Gastrocnemius medialis (tissue), 4 donors: ENCODE data around the gene TRIM14. TPM values are rescaled to one million over a fixed set of nuclear protein-coding genes. Genes with fewer than 3 reads are reported as not detected.

Experiments used
- ATAC-seq, 2 donors: fragments of 150-250 bp; one replicate each; pipeline ENCODE4 v1.9.1; 2016
- DNase-seq, 2 donors: peaks; one replicate each; pipeline ENCODE4 v3.0.0-alpha.2; 2019
- H3K27ac ChIP-seq, 4 donors: fragments of 200-600 bp; sonication (generic); 1 replicate in 1 of 4; 2 replicates in 3 of 4; pipeline ENCODE4 v1.5.1; 2016 to 2018; ENCODE audit warnings: mild to moderate bottlenecking in 2 of 4, moderate library complexity in 1 of 4
- H3K27me3 ChIP-seq, 3 donors: fragments of 200-600 bp; sonication (generic) in 2 of 3; 1 replicate in 1 of 3; 2 replicates in 2 of 3; pipeline versions ENCODE4 v1.5.1 to v1.6.0; 2016 to 2019; ENCODE audit warnings: mild to moderate bottlenecking in 1 of 3, moderate library complexity in 1 of 3
- H3K36me3 ChIP-seq, 2 donors: fragments of 200-600 bp; sonication (generic) in 1 of 2; one replicate each; pipeline ENCODE4 v1.5.1; 2017 to 2018
- H3K4me1 ChIP-seq, 2 donors: fragments of 200-600 bp; sonication (generic) in 1 of 2; one replicate each; pipeline ENCODE4 v1.5.1; 2016 to 2017; ENCODE audit warnings: mild to moderate bottlenecking in 2 of 2
- H3K4me3 ChIP-seq, 4 donors: fragments of 200-600 bp; sonication (generic) in 3 of 4; 1 replicate in 1 of 4; 2 replicates in 3 of 4; pipeline ENCODE4 v1.5.1; 2016 to 2019; ENCODE audit warnings: mild to moderate bottlenecking in 2 of 4
- H3K9me3 ChIP-seq, 3 donors: fragments of 200-600 bp; sonication (generic) in 2 of 3; 1 replicate in 1 of 3; 2 replicates in 2 of 3; pipeline ENCODE4 v1.5.1; 2016 to 2019
- CTCF ChIP-seq, 5 experiments: fragments of 450-650 bp in 3 of 5; fragments of 200-600 bp in 2 of 5; sonication (generic) in 2 of 5; IDR thresholded peaks in 4 of 5; conservative IDR thresholded peaks in 1 of 5; 1 replicate in 4 of 5; 2 replicates in 1 of 5; pipeline ENCODE4 v1.5.1; 2016 to 2019; ENCODE audit warnings: antibody characterized with exemption in 5 of 5, mild to moderate bottlenecking in 3 of 5, moderate library complexity in 3 of 5
- POLR2A ChIP-seq, 2 donors: fragments of 450-650 bp; IDR thresholded peaks; one replicate each; pipeline ENCODE4 v1.6.1; 2017; ENCODE audit warnings: antibody characterized with exemption in 2 of 2, mild to moderate bottlenecking in 2 of 2, moderate library complexity in 2 of 2
- in situ Hi-C, 4 donors: fragments of 200-750 bp; cut with MboI; loops; one replicate each; pipeline versions ENCODE4 v1.15.0 to v1.8.0; 2017; ENCODE audit warnings: low sequenced_read_pairs in 4 of 4
- intact Hi-C: fragments of 100-400 bp; cut with DNase I; formaldehyde crosslinking; loops from one replicate; pipeline ENCODE4 v1.15.1; 2023; ENCODE audit warnings: low total_unique reads
- total RNA-seq, 4 donors: library from RNA; depleted of rRNA; stranded (reverse); fragments of >200 nt; gene quantifications; one replicate each; pipeline versions ENCODE4 v1.1.0 to v1.2.3, GENCODE V29; 2016

The TRIM14 gene
- total RNA-seq, 4 donors from 2014 or later, result 1.1 to 3.2 (median 1.3) TPM

DNA sequence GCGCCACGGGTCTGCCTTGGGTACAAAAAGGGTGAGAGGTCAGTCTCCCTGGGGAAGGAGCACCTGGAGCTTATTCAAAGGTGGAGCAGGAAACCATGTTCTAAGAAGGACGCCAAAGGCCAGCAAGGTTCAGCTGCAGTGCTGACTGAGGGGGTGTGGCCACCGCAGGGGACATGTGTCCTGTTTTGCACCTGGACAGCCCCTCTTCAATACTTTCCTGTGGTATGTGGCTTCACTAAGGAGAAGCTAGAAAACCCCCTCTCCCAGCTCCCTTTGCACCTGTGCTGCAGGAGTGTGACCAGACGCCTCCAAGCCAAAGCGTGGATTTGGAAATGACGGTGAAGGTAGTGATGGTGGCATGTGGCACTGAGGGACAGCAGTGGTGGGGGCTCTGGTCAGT lies 23.6 kb downstream of the TRIM14 start:
- H3K9me3 ChIP-seq, result no peaks in the 10 kb centered on the region
- TF ChIP-seq CTCF (IDR thresholded peaks at IDR 0.05 in 4 of 5, conservative IDR thresholded peaks at IDR 0.05 in 1 of 5), result no peak
- TF ChIP-seq POLR2A (IDR thresholded peaks at IDR 0.05), result no peak
- no peak overlapping the region for H3K4me3 ChIP-seq
- H3K36me3 ChIP-seq, result no peaks in the 10 kb centered on the region
- intact Hi-C loops, result no loop called here
- in situ Hi-C loops, result no loop called here
- H3K27me3 ChIP-seq, result peaks cover 7 to 8% (median 8%) of the 10 kb centered on the region in 3 donors
- no peaks in the 10 kb centered on the region for H3K4me1 ChIP-seq
- H3K27ac ChIP-seq, result no peak overlapping the region
- no peak for ATAC-seq
- DNase-seq, result no peak

- intact Hi-C loops, result no loop called here
Measured at GRCh38 chr9:98094851-98095250, 24.2 kb downstream of the TRIM14 start.

GRCh38 chr9:98094316-98094715 lies 24.7 kb downstream of the TRIM14 start:
- no peak overlapping the region for H3K27ac ChIP-seq
- H3K4me1 ChIP-seq, result no peaks in the 10 kb centered on the region
- no peak for TF ChIP-seq POLR2A (IDR thresholded peaks at IDR 0.05)
- TF ChIP-seq CTCF (IDR thresholded peaks at IDR 0.05 in 4 of 5, conservative IDR thresholded peaks at IDR 0.05 in 1 of 5), result no peak
- ATAC-seq (no peak), DNase-seq (no peak)
- H3K27me3 ChIP-seq, result peaks cover 7 to 14% (median 12%) of the 10 kb centered on the region in 3 donors
- H3K4me3 ChIP-seq, result no peak overlapping the region
- no peaks in the 10 kb centered on the region for H3K9me3 ChIP-seq
- in situ Hi-C loops (no loop called here), intact Hi-C loops (no loop called here)
- no peaks in the 10 kb centered on the region for H3K36me3 ChIP-seq

More at GRCh38 chr9:98094851-98095250, 24.2 kb downstream of the TRIM14 start:
- DNase-seq (no peak), ATAC-seq (no peak)
- Histone ChIP-seq H3K27me3 (peaks cover 7 to 10% (median 8%) of the 10 kb centered on the region in 3 donors), H3K9me3 (no peaks in the 10 kb centered on the region), H3K27ac (no peak overlapping the region), H3K4me3 (no peak overlapping the region), H3K36me3 (no peaks in the 10 kb centered on the region), H3K4me1 (no peaks in the 10 kb centered on the region)
- in situ Hi-C loops, result no loop called here
- TF ChIP-seq CTCF (IDR thresholded peaks at IDR 0.05 in 4 of 5, conservative IDR thresholded peaks at IDR 0.05 in 1 of 5) (no peak), POLR2A (IDR thresholded peaks at IDR 0.05) (no peak)

DNA sequence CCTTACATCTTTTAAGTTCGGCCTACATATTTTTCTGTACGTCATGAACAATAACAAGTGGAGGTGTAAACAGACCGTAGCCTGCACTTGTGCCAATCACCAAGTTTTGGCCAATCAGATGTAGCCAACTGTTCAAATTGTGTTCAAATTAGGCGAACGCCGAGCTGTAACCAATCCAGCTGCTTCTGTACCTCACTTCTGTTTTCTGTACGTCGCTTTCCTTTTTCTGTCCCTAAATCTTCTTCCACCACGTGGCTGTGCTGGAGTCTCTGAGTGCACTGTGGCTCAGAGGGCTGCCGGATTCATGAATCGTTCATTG lies 26.4 kb downstream of the TRIM14 start:
- Histone ChIP-seq H3K36me3 (no peaks in the 10 kb centered on the region), H3K4me1 (no peaks in the 10 kb centered on the region), H3K4me3 (no peak overlapping the region), H3K9me3 (no peaks in the 10 kb centered on the region), H3K27me3 (peaks cover 14 to 29% (median 15%) of the 10 kb centered on the region in 3 donors), H3K27ac (no peak overlapping the region)
- ATAC-seq, result no peak
- TF ChIP-seq POLR2A (IDR thresholded peaks at IDR 0.05), result no peak
- no peak for TF ChIP-seq CTCF (IDR thresholded peaks at IDR 0.05 in 4 of 5, conservative IDR thresholded peaks at IDR 0.05 in 1 of 5)
- in situ Hi-C loops, result no loop called here
- intact Hi-C loops, result no loop called here
- DNase-seq, result no peak
